ENCODE results near the gene PLAC8L1. TPM values are rescaled to one million over a fixed set of nuclear protein-coding genes. Genes with fewer than 3 reads are reported as not detected.

The PLAC8L1 gene
- total and polyA plus RNA-seq, 2 of the 13 experiments (the other 11 are each of a cell fraction or from before 2014, with no cell fraction given), result 0.44 TPM; not detected in 1

GRCh38 chr5:146048994-146049703 is 56.2 kb downstream of the PLAC8L1 start (continued):
- TF ChIP-seq ZBTB33 (CRISPR knock-in tag; IDR thresholded peaks at IDR 0.05) (no peak), ZFP82 (CRISPR knock-in tag; IDR thresholded peaks at IDR 0.05; ENCODE audit: borderline replicate concordance) (no peak), AKAP8 (CRISPR knock-in tag; IDR thresholded peaks at IDR 0.05) (no peak), RNF2 (conservative IDR thresholded peaks at IDR 0.05; ENCODE audit: low read depth) (no peak), SOX5 (CRISPR knock-in tag; IDR thresholded peaks at IDR 0.05; ENCODE audit: borderline replicate concordance) (0 out of 2 replicates have a peak, but pooled peaks have one; percentile 16), SMC3 (IDR thresholded peaks at IDR 0.05; ENCODE audit: low read length) (peak; percentile 92), KDM4B (CRISPR knock-in tag; IDR thresholded peaks at IDR 0.05) (no peak), TGIF2 (CRISPR knock-in tag; IDR thresholded peaks at IDR 0.05) (no peak), TAF1 (CRISPR knock-in tag; IDR thresholded peaks at IDR 0.05) (no peak), NKX3-1 (CRISPR knock-in tag; IDR thresholded peaks at IDR 0.05) (no peak), KLF12 (CRISPR knock-in tag; IDR thresholded peaks at IDR 0.05; ENCODE audit: borderline replicate concordance) (no peak), DNMT3B (CRISPR knock-in tag; conservative IDR thresholded peaks at IDR 0.05) (no peak), ZNF646 (CRISPR knock-in tag; IDR thresholded peaks at IDR 0.05) (no peak), ONECUT2 (CRISPR knock-in tag; IDR thresholded peaks at IDR 0.05) (no peak), GFI1 (CRISPR knock-in tag; IDR thresholded peaks at IDR 0.05; ENCODE audit: borderline replicate concordance) (peak; percentile 51; the same call in 1 of the 2 replicates), THAP11 (CRISPR knock-in tag; IDR thresholded peaks at IDR 0.05) (no peak), KLF13 (CRISPR knock-in tag; IDR thresholded peaks at IDR 0.05) (no peak), ZNF773 (CRISPR knock-in tag; IDR thresholded peaks at IDR 0.05; ENCODE audit: borderline replicate concordance) (no peak), PBX3 (CRISPR knock-in tag; IDR thresholded peaks at IDR 0.05; ENCODE audit: borderline replicate concordance) (no peak), ZBTB1 (CRISPR knock-in tag; IDR thresholded peaks at IDR 0.05; ENCODE audit: borderline replicate concordance) (no peak), SMAD3 (CRISPR knock-in tag; IDR thresholded peaks at IDR 0.05) (no peak), ZNF816 (CRISPR knock-in tag; IDR thresholded peaks at IDR 0.05; ENCODE audit: borderline replicate concordance) (no peak)
